Naive thymus-derived CD4-positive, alpha-beta T cell (primary cell): Measurements from ENCODE around the gene TNFRSF1A. TPM values are rescaled to one million over a fixed set of nuclear protein-coding genes. Genes with fewer than 3 reads are reported as not detected.

ENCODE experiments used
- ATAC-seq: fragments of 150-1000 bp; cut with Tn5 transposase; 2 replicates; pipeline ENCODE4 v1.10.0; 2021; ENCODE audit warnings: mild to moderate bottlenecking, moderate library complexity
- CTCF ChIA-PET: fragments of 350-600 bp; sonication (Branson Sonifier 250); formaldehyde crosslinking; loops from one replicate; lab custom pipeline; 2021; ENCODE audit warnings: antibody characterized with exemption; lab: Charles Lee
- POLR2A ChIA-PET: fragments of 350-600 bp; sonication (Branson Sonifier 250); formaldehyde crosslinking; loops from one replicate; lab custom pipeline; 2021; ENCODE audit warnings: antibody characterized with exemption, inconsistent platforms; lab: Charles Lee
- DNase-seq, 9 donors: peaks; one replicate each; pipeline versions ENCODE4 v3.0.0 to v3.0.0-alpha.2; 2020 to 2022; ENCODE audit warnings: mixed read lengths in 1 of 9
- H3K27ac ChIP-seq: one replicate; pipeline ENCODE4 v1.7.0; 2013; ENCODE audit warnings: mild to moderate bottlenecking, low read depth, low read length, moderate library complexity
- H3K27me3 ChIP-seq, 2 donors: one replicate each; pipeline ENCODE4 v1.7.0; 2013; ENCODE audit warnings: low read length in 2 of 2, mild to moderate bottlenecking in 2 of 2, moderate library complexity in 2 of 2; ENCODE audit not compliant: control insufficient read depth in 2 of 2, insufficient read depth in 2 of 2
- H3K36me3 ChIP-seq, 3 experiments: 1 replicate in 2 of 3; 2 replicates in 1 of 3; pipeline ENCODE4 v1.7.0; 2013; ENCODE audit warnings: low read length in 3 of 3, mild to moderate bottlenecking in 3 of 3, moderate library complexity in 1 of 3; ENCODE audit not compliant: insufficient read depth in 3 of 3, control insufficient read depth in 2 of 3
- H3K4me1 ChIP-seq, 2 donors: one replicate each; pipeline ENCODE4 v1.7.0; 2013; ENCODE audit warnings: low read length in 2 of 2, mild to moderate bottlenecking in 2 of 2, moderate library complexity in 1 of 2; ENCODE audit not compliant: control insufficient read depth in 2 of 2, insufficient read depth in 2 of 2
- H3K4me3 ChIP-seq: 2 replicates; pipeline ENCODE4 v1.7.0; 2013; ENCODE audit warnings: mild to moderate bottlenecking, low read length
- H3K9me3 ChIP-seq, 3 experiments: 1 replicate in 2 of 3; 2 replicates in 1 of 3; pipeline ENCODE4 v1.7.0; 2013; ENCODE audit warnings: low read length in 3 of 3; ENCODE audit not compliant: control insufficient read depth in 2 of 3
- H3K27ac Mint-ChIP-seq, 9 donors: one replicate each; pipeline ENCODE4 v1.8.0; 2020 to 2022; ENCODE audit warnings: mixed read lengths in 9 of 9, mild to moderate bottlenecking in 8 of 9, moderate library complexity in 5 of 9, inconsistent platforms in 2 of 9
- H3K27me3 Mint-ChIP-seq, 5 donors: one replicate each; pipeline ENCODE4 v1.8.0; 2021 to 2022; ENCODE audit warnings: mixed read lengths in 5 of 5, mild to moderate bottlenecking in 1 of 5
- H3K36me3 Mint-ChIP-seq, 5 donors: one replicate each; pipeline ENCODE4 v1.8.0; 2020 to 2022; ENCODE audit warnings: mixed read lengths in 5 of 5, mild to moderate bottlenecking in 3 of 5, inconsistent platforms in 1 of 5
- H3K4me1 Mint-ChIP-seq, 7 donors: one replicate each; pipeline ENCODE4 v1.8.0; 2020 to 2022; ENCODE audit warnings: mixed read lengths in 7 of 7, mild to moderate bottlenecking in 3 of 7, inconsistent platforms in 1 of 7
- H3K4me3 Mint-ChIP-seq, 10 donors: one replicate each; pipeline ENCODE4 v1.8.0; 2020 to 2022; ENCODE audit warnings: mild to moderate bottlenecking in 10 of 10, mixed read lengths in 10 of 10, moderate library complexity in 6 of 10, inconsistent platforms in 2 of 10
- H3K9me3 Mint-ChIP-seq, 11 donors: one replicate each; pipeline ENCODE4 v1.8.0; 2020 to 2022; ENCODE audit warnings: mixed read lengths in 11 of 11, mild to moderate bottlenecking in 4 of 11, inconsistent platforms in 1 of 11, moderate library complexity in 1 of 11
- intact Hi-C, 2 donors: fragments of 100-400 bp; cut with micrococcal nuclease; formaldehyde crosslinking; loops; one replicate each; pipeline ENCODE4 v1.15.1; 2023
- polyA plus RNA-seq, 2 donors: library from polyadenylated mRNA; unstranded; fragments of 300-500 nt; fragmentation: Illumina TruSeq; gene quantifications; one replicate each; pipeline ENCODE4 v1.2.3, GENCODE V29; 2021
- total RNA-seq, 6 experiments: library from RNA in 5 of 6; stranded (reverse) in 5 of 6; gene quantifications; 1 replicate in 5 of 6; 2 replicates in 1 of 6; pipeline ENCODE4 v1.2.3 and lab custom pipeline; 2021 to 2026

TNFRSF1A gene
- total and polyA plus RNA-seq, 7 experiments from 2014 or later = 24.1 to 99.4 (median 57.4) TPM

DNA sequence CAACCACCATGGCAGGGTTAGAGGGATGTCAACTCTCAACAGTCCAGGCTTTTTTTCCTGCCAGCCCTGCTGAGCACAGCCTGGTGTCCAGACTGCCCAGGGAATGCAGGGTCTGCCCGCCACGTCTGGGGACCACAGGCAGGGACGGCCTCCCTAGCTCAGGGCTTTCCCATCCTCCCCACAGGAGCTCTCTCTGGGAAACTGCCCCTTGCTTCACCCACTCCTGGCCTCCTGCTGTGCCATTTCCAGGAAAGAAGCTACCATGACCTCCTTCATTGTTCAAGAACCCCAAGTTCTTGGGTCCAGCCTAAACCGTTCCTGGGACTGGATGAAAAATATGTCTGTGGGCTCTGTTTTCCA is 28.7 kb upstream of the TNFRSF1A start:
- Histone ChIP-seq H3K27me3 (no peaks in the 10 kb centered on the region), H3K4me1 (peaks cover 0 to 2% of the 10 kb centered on the region in 2 donors), H3K36me3 (no peaks in the 10 kb centered on the region), H3K27ac (no peak overlapping the region), H3K4me3 (no peak overlapping the region), H3K9me3 (no peaks in the 10 kb centered on the region)
- Mint-ChIP-seq H3K36me3 (no peaks in the 10 kb centered on the region), H3K9me3 (no peaks in the 10 kb centered on the region), H3K27me3 (no peaks in the 10 kb centered on the region), H3K27ac (peak overlapping the region in 2 of 9 donors; percentile 24 to 55), H3K4me3 (no peak overlapping the region), H3K4me1 (peaks cover 18 to 41% (median 32%) of the 10 kb centered on the region in 7 donors)
- ChIA-PET POLR2A (interaction anchor here (1.8 kb wide), 1 partner anchor 34 kb away, joined by 4 read pairs; no protein-coding TSS in a partner anchor), CTCF (interaction anchor here (4.3 kb wide), 1 partner anchor 35 kb away, joined by 19 read pairs; no protein-coding TSS in a partner anchor)
- no peak for DNase-seq
- no peak for ATAC-seq
- intact Hi-C loops = no loop called here

DNA sequence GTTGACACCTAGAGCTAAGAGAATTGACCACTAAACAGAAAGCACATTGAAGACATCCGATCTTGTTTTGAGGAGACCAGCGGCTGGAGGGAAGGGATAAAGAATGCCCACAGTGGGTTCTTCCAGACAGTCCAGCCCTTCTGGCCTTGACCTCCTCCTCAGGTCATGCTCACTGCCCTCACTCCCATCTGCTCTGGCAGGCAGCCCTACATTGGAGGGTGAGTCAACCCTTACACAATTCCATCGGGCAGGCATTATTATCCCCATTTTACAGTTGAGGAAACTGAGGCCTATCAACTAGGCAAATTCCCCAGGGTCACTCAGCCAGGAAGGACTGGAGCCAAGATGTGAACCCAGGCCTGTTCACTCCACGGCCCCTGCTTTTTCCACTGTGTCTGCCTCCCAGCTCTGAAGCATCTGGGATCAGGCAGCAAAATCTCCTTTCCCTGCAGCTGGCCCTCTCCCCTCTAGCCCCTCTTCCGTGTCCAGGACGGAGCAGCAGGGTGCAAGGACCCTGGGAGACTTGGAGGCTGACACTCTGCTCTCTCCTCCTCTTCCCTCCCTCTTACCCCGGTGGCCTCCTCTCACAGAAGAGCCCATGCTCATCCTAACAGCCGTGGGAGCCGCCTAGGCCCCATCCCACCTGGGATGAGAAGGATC is 28.2 kb upstream of the TNFRSF1A start:
- peaks cover 18 to 41% (median 31%) of the 10 kb centered on the region in 7 donors for H3K4me1 Mint-ChIP-seq
- H3K27me3 Mint-ChIP-seq = no peaks in the 10 kb centered on the region
- H3K36me3 Mint-ChIP-seq = no peaks in the 10 kb centered on the region
- no peaks in the 10 kb centered on the region for H3K9me3 Mint-ChIP-seq
- H3K27ac Mint-ChIP-seq = peak overlapping the region in 2 of 9 donors; percentile 3 to 24
- no peak overlapping the region for H3K4me3 Mint-ChIP-seq
- ChIA-PET CTCF (interaction anchor here (0.7 to 4.3 kb wide), 3 partner anchors 35 to 293 kb away, joined by 5 to 19 read pairs (median 5); no protein-coding TSS in a partner anchor), POLR2A (interaction anchor here (0.6 to 1.8 kb wide), 2 partner anchors 25 to 33 kb away, joined by 3 to 4 read pairs; no protein-coding TSS in a partner anchor)
- Histone ChIP-seq H3K36me3 (no peaks in the 10 kb centered on the region), H3K27me3 (no peaks in the 10 kb centered on the region), H3K9me3 (no peaks in the 10 kb centered on the region), H3K4me1 (no peaks in the 10 kb centered on the region), H3K27ac (no peak overlapping the region), H3K4me3 (no peak overlapping the region)
- ATAC-seq (no peak), DNase-seq (no peak)
- intact Hi-C loops = no loop called here

DNA sequence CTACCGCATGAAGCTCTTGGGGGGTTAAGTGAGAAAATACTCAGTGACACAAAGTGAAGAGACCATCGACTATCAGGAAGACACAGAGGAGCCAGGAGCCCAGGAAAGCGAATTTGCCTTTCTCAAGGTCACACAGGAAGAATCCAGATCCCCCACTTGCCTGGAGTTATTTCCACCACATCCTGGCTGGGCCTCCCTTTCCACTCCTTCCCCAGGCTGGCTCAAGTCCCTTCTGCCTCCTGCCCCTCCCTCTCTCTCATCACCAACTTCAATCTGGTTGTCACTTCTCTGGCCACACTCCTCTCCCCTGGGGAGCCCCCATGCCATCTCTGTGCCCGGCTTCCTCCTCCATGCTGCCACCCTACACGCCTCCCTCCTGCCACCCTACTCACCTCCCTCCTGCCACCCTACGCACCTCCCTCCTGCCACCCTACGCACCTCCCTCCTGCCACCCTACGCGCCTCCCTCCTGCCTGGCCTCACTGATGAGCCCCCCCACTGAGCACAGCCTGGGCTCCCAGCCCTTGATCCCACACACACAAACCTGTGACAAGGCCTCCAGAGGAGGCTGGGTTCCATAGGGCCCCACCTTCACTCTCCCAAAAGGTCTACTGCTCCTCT is 27.1 kb upstream of the TNFRSF1A start:
- H3K9me3 Mint-ChIP-seq = no peaks in the 10 kb centered on the region
- H3K4me3 Mint-ChIP-seq = no peak overlapping the region
- Histone ChIP-seq H3K4me1 (no peaks in the 10 kb centered on the region), H3K36me3 (no peaks in the 10 kb centered on the region), H3K9me3 (no peaks in the 10 kb centered on the region), H3K27ac (no peak overlapping the region), H3K27me3 (no peaks in the 10 kb centered on the region), H3K4me3 (no peak overlapping the region)
- POLR2A ChIA-PET = interaction anchor here (14.2 kb wide), 1 partner anchor 31 kb away, joined by 342 read pairs; the partner anchor contains the start of gene TNFRSF1A
- intact Hi-C loops = no loop called here
- H3K27me3 Mint-ChIP-seq = no peaks in the 10 kb centered on the region
- H3K27ac Mint-ChIP-seq = peak overlapping the region in 3 of 9 donors; percentile 34 to 54 (median 36)
- ATAC-seq (no peak), DNase-seq (no peak)
- no peaks in the 10 kb centered on the region for H3K36me3 Mint-ChIP-seq
- CTCF ChIA-PET = interaction anchor here (1.0 to 8.4 kb wide), 4 partner anchors 9 to 174 kb away, joined by 3 to 139 read pairs (median 3); no protein-coding TSS in a partner anchor
- H3K4me1 Mint-ChIP-seq = peaks cover 20 to 44% (median 35%) of the 10 kb centered on the region in 7 donors

DNA sequence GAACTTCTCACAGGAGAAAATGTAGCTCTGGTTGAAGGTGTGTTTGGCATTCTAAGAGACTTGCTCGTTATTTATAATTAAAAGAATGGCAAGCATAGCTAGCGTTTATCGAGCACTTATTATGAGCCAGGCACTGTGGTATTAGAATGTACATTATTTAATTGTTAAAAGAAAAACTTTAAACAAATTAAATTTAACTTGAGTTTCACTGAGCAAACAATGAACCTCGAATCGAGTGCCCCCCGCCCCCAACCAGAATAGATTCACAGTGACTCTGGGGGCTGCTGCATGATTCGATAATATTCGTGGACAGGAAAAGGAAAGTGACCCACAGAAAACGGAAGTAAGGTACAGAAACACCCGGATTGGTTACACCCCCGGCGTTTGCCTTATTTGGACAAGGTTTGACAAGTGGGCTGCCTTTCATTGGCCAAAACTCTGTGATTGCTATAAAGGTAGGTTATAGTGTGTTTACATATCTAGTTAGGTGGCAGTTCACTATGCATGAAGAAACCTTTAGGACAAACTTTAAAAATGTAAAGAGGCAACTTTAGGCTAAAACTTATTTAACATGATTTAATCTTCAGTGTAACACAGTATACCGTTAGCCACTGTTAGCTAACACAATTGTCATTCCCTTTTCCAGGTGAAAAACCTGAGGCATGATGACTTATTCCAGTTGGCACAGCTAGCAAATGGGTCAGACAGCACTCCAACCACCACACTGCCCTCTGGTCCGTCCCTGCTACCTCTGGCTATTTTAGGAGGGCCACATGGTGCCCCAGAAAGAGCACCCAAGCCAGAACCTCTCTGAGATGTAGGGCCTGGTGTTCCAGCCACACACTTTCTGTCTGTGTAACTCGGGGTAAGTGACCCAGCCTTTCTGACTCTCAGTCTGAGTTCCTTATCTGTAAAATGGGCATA is 26.4 kb upstream of the TNFRSF1A start:
- Histone ChIP-seq H3K27ac (no peak overlapping the region), H3K4me1 (no peaks in the 10 kb centered on the region), H3K36me3 (peaks cover 0 to 5% (median 0%) of the 10 kb centered on the region in 3 experiments), H3K4me3 (no peak overlapping the region), H3K27me3 (no peaks in the 10 kb centered on the region), H3K9me3 (no peaks in the 10 kb centered on the region)
- Mint-ChIP-seq H3K4me3 (peak overlapping the region in 2 of 10 donors; percentile 12 to 19), H3K9me3 (no peaks in the 10 kb centered on the region), H3K27me3 (no peaks in the 10 kb centered on the region), H3K36me3 (no peaks in the 10 kb centered on the region), H3K27ac (peak overlapping the region in 8 of 9 donors; percentile 12 to 91 (median 66)), H3K4me1 (peaks cover 21 to 44% (median 37%) of the 10 kb centered on the region in 7 donors)
- DNase-seq (no peak), ATAC-seq (no peak)
- intact Hi-C loops = loop anchor here (1.0 kb wide), 2 partner anchors 33 to 45 kb away; no protein-coding TSS in a partner anchor
- POLR2A ChIA-PET = interaction anchor here (0.6 to 14.2 kb wide), 9 partner anchors 8 to 233 kb away, joined by 3 to 342 read pairs (median 4); partner anchors contain the start of gene TNFRSF1A
- CTCF ChIA-PET = interaction anchor here (0.6 to 8.4 kb wide), 14 partner anchors 9 to 173 kb away, joined by 3 to 139 read pairs (median 4); partner anchors contain the start of gene TNFRSF1A

DNA sequence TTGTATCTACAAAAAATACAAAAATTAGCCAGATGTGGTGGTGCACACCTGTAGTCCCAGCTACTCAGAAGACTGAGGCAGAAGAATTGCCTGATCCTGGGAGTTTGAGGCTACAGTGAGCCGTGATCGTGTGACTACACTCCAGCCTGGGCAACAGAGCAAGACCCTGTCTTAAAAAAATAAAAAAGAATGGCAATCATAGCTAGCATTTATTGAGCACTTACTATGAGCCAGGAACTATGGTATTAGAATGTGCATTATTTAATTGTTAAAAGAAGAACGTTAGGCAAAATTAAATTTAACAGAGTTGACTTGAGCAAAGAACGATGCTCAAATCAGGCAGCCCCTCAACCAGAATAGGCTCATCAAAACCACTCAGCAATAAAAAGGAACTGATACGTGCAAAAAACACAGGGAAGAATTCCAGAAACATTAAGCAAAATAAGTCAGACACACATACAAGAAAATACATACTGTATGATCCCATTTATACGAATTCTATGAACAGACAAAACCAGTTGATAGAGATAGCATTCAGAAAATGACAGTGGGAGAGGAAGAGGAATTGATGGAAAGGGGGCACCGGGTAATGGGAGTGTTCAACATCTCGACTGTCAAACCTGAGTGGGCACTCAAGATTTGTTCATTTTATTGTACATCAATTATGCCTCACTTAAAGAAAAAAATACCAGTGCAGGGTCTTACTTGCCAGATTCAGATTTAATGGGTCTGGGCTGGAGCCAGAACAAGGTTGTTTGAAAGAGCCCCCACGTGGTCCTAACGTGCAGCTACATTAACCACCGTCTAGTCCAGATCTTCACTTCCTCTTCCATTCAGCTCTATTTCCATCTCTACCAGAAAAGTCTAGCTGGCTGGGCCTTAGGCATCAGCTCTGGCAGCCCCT is 25.4 kb upstream of the TNFRSF1A start:
- Mint-ChIP-seq H3K36me3 (no peaks in the 10 kb centered on the region), H3K27ac (peak overlapping the region in 8 of 9 donors; percentile 14 to 91 (median 70)), H3K4me1 (peaks cover 18 to 38% (median 35%) of the 10 kb centered on the region in 7 donors), H3K27me3 (no peaks in the 10 kb centered on the region), H3K9me3 (no peaks in the 10 kb centered on the region), H3K4me3 (peak overlapping the region in 2 of 10 donors; percentile 12 to 19)
- no peaks in the 10 kb centered on the region for H3K9me3 ChIP-seq
- H3K27ac ChIP-seq = no peak overlapping the region
- no peaks in the 10 kb centered on the region for H3K27me3 ChIP-seq
- peaks cover 0 to 5% (median 0%) of the 10 kb centered on the region in 3 experiments for H3K36me3 ChIP-seq
- no peak overlapping the region for H3K4me3 ChIP-seq
- ATAC-seq (peak; percentile 70), DNase-seq (peak in 5 of 9 donors; percentile 27 to 57 (median 53))
- ChIA-PET POLR2A (interaction anchor here (0.6 to 14.2 kb wide), 11 partner anchors 9 to 232 kb away, joined by 3 to 342 read pairs (median 3); partner anchors contain the start of gene TNFRSF1A), CTCF (interaction anchor here (0.6 to 8.4 kb wide), 16 partner anchors 8 to 172 kb away, joined by 3 to 139 read pairs (median 4); partner anchors contain the start of gene TNFRSF1A)
- intact Hi-C loops = loop anchor here (1.0 kb wide), 2 partner anchors 32 to 44 kb away; no protein-coding TSS in a partner anchor
- peaks cover 0 to 4% of the 10 kb centered on the region in 2 donors for H3K4me1 ChIP-seq
